CD4-positive, alpha-beta T cell treated with Interleukin-4 for 1 hour (primary cell): Measurements from ENCODE around the gene RINT1.
"Not testable (repeated sequence)": the region's sequence is repeated elsewhere in the genome, so short reads cannot be mapped to it uniquely, and the experiment has no call there.

ENCODE experiments used
- DNase-seq, 2 donors: peaks; one replicate each; pipeline ENCODE4 v3.0.0-alpha.2; 2020 to 2022

RINT1 gene

DNA sequence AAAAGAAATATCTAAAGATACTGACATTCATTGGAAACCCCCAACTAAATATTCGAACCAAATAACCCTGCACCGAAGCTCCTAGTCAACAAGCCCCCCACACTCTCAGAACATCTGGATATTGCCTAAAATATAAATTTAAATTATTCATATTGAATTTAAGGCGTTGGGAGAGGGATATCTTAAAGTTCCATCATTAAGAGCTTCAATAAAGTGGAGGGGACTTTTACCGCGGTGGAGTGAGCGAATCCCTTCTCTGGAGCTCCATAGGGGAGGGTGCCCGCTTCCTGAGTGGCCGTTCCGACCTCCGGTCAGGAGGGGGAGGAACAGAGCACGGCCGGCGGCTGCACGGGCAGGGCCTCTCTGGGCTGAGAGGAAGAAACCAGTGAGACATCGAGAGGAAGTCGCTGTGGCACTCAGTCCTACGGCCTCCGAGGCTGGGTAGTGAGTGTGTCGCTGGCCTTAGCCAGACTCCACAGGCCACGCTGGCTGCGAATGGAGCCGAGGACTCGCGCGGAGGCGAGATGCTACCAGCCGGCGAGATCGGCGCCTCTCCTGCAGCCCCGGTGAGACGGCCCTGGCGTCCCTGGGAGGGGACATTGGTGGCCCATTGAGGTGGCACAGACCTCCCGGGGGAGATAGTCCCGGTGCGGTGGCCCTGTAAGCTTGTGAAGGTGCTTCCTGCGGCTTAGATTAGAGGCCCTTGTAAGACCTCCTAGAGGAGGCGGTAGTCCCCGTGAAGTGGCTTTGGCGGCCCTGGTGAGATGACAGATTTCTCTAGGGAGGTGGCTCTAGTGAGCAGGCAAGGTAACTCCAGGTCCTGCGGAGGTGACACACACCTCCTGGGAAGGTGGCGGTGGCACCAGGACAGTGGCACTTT, at the start of gene RINT1:
TSS of gene RINT1 (plus strand) at position 410 of the 880 bp plus-strand sequence. CDS start at position 525, 115 bp downstream.
- DNase-seq, result peak; percentile 92

DNA sequence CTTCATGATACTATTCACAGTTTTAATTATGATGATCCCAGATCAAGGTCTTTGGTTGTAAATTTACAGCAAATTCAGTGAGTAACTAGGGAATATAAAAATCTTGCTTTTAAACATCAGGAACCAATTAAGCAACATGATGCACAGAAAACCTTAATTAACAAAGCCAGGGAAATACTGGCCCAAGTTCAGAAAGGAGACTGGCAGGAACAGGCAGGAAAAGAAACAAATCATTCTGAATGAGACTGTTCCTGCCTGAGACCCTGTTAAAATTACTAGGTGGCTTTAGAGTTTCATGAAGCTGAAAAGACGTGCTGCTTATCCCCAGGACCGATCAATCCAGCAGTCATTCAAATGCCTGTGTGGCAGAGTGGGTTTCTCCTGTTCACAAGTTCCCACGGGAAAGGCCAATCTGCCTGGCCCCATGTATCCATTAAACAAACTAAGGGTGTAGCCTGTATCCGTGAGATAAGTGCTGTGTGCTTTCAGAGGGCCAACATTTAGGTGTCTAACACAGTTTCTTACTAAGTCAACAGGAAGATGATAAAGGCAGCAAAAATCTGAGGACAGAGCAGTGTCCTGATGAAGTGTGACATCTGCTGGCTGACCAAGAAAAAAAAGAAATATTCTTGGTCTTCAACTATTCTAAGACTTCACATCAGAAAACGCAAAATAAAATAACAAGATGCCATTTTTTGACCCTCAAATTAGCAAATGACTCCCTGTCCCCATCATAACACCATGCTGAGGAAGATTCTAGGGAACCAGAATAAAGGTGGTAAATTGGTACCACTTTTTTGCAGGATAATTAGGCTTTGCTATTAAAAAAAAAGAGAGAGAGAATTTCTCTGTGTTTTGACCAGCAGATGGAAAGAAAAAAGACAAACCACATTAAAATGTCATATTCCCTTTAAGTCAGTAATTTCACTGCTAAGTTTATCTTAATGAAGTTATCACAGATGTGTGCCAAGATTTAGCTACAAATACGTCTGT, 44.1 kb upstream of the RINT1 start:
- DNase-seq, result peak in 1 of 2 donors; percentile 42

DNA sequence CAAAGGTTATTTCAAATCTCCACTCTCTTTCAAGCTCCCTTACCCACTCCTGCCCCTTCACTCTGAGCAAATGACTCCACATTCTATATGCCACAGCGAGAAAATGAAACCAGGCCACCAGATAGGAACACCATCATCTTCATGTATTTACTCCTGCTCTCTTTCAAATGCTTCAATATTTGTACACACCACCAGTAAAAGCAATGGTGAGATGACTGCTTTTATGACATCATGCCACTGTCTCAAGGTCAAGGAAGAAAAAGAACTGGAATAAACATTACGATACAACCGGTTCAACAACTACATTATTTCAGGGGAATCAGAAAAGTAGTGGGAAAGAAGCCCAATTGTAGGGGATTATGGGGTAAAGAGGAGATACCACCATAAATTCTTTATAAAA, 42.6 kb upstream of the RINT1 start:
- DNase-seq, result no peak

DNA sequence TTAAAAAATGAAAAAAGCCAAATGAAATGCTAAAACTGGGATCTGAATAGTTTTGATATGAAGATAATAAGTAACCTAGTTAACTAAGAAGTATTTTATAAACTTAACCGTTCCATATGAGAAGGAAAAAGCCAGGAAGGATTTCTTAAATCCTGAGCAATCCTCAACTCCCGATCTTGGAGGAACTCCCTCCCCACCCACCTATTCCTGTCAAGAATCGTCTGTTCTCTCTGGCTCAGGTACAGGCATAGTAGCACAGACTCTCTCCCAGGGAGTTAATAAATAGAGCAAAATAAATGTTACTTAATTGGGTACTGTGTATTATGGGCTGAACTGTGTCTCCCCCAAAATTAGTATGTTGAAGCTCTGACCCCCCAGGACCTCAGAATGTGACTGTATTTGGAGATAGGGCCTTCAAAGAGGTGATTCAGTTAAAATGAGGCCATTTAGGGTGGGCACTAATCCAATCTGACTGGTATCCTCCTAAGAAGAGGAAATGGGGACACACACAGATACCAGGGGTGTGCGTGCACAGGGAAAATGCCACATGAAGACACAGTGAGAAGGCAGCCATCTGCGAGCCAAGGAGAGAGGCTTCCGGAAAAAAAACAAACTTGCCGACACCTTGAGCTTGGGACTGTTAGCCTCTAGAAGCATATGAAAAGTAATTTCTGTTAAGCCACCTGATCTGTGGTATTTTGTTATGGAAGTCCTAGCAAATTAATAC, 38.6 kb upstream of the RINT1 start:
- DNase-seq, result no peak

DNA sequence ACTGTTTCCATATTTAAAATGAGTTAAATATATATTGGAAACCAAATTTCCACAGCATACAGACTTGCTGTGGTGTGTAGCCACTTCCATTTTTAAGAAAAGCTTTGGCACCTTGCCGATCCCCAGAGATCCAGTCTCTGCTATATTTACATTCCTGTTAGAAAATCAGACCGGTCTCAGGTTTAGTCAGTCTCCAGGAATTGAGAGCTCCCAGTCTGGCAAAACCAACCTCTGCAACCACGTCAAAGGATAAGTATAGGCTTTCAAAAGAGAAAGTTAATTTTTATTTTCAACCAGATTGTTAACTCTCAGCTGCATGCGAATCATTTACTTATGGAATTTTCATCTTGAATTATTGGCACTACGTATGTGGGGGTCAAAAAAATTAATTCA, 38.1 kb upstream of the RINT1 start:
- DNase-seq, result no peak

DNA sequence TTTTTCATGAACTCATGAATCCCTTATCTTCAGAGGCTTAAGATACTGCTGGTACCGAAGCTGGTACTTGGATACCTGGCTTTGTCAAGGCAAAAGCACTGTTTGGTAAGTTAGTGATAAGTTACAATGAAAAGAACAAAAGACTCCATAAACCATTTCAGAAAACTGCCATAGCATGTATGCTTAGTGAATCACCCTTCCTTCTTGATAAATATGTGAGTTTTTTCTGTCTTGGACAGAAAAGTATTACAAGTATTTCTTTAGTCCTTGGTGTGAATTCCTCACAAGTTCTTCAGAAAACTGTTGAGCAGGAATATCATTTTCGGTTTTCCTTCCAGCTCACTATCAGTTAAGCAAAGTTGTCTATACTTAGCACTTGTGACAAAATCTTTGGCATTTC, 35.5 kb upstream of the RINT1 start:
- no peak for DNase-seq

DNA sequence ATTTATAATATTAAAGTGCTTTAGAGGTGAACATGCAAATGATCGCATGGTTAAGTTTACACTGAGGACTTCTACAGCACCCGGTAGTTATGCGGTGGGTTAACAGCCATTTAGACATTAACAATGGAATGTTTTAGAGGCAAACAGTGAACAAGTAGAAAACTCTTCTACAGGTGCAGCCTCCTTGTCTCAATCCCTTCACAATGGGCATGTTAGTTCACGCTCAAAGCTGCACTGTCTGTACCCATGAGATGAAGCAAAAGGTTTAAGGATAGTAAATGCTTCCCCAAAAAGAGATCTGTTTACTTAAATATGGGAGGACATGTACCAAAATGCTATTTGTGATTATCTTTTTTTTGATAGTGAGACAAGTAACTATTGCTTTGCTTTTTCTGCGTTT, 35.0 kb upstream of the RINT1 start:
- no peak for DNase-seq

DNA sequence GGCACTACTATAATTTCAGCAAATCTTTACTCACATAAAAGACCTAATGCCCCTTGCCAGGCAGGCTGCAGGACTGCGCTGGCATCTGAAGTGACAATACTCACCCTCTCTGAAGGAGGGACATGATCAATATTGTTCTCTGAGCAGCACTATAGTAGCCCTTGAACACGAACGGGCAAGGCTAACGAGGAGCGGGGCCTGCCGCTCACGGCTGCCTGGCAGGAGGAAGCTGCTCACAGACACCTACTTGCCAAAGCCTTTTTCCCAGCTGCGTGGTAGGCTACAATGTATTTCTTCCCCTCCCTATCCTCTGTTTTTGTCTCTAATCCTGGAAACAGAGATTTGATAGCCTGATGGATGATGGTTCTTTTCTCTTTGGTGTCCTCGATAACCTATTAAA, 29.8 kb upstream of the RINT1 start:
- DNase-seq, result no peak

DNA sequence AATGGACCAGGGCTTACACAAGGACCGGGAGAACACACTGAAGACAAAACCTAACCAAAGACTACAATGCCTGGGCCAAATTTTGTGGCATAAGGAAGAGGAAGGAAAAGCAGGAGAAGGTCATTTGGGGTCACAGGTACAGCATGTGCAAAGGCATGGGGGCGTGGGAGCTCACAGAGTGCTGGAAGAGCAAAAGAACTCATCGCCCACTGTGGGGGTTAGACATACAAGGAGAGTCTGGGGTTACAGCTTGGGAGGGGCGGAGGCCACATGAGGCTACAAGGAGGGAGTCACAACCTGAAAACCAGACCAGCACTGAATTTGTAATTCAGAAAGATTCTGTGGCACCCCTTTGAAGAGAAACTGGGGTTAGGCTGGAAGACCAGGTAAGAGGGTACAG, 19.6 kb upstream of the RINT1 start:
- DNase-seq, result no peak

DNA sequence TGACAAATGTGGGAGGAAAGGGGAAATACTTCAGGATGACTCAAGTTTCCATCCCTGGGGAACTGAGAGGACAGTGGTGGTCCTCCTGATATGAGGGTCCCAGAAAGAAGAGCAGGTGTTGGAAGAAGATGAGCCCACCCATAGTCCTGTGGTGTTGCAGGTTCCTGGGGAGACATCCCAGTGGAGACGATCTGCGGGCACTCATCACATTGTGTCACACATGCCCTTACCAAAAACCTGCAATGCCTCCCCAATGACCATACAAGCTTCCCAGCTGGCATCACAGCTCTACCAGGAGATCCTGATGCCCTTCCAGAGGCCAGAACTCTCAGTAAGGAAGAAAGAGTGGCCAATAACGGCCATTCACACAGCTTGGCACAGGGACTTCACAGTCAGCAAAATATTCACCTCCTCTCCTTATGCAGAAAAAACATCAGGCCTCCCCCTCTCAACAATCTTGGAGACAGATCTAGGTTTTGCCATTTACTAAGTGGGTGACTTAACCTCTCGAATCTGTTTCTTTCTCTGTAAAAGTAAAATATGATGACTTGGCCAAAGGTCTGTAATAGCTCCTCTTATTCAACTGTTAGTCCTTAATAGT, 19.0 kb upstream of the RINT1 start:
- no peak for DNase-seq

DNA sequence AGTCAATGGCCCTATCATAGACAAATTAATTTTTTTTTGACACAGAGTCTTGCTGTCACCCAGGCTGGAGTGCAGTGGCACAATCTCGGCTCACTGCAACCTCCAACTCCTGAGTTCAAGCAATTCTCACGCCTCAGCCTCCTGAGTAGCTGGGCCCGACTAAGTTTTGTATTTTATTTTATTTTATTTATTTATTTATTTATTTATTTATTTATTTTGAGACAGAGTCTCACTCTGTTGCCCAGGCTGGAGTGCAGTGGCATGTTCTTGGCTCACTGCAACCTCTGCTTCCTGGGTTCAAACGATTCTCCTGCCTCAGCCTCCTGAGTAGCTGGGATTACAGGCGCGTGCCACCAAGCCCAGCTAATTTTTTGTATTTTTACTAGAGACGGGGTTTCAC, 16.4 kb upstream of the RINT1 start:
- not testable (repeated sequence) for DNase-seq

DNA sequence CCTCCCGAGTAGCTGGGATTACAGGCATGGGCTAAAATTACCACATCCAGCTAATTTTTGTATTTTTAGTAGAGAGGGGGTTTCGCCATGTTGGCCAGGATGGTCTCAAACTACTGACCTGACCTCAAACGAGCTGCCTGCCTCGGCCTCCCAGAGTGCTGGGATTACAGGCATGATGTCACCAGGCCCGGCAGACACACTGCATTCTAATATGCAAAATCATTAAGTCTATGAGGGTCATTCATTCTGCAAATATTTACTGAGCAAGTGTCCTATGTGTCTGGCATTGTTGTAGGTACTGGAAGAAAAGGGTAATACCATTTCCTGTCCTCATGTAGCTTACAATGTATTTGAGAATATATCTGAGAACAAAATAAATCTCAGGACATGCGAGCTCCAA, 12.6 kb upstream of the RINT1 start:
- no peak for DNase-seq

DNA sequence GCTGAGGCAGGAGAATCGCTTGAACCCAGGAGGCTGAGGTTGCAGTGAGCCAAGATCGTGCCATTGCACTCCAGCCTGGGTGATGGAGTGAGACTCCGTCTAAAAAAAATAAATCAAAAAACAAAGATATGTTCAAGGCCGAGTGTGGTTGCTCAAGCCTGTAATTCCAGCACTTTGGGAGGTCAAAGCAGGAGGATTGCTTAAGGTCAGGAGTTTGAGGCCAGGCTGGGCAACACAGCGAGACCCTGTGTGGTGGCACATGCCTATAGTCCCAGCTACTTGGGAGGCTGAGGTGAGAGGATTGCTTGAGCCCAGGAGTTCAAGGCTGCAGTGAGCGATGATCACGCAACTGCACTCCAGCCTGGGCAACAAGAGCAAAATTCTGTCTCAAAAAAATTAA, 11.4 kb upstream of the RINT1 start:
- not testable (repeated sequence) for DNase-seq

DNA sequence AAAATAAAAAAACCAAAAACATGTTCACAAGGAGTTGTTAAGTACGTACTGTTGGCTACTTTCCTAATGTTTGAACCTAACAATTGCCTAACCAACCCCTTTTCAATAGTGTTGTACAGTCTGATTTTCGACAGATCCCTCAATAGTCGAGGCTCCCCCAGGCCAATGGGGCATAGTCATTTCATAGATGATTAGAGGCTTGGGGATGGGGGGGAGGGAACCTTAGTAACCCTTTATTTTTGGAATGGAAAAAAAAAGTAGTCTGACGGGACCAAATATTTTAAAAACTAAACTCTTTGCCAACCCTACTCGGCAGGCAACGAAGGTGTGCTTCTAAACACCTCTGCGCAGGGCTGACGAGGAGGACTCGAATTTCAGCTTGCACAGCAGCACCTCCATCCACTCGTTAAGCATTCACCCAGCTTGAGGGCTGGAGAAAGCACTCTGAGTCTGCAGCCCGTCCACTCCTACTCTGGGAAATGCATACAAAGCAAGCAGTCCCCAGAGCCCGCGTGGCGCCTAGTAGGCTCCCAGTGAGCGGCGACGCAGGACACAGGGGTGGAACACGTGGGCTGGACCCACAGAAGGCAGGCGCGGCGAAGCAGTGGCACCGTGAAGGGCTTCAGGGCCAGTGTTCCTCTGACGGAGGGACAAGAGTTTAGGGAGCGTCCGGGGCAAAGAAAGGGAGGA, 10.8 kb upstream of the RINT1 start:
- peak; percentile 27 to 33 for DNase-seq

DNA sequence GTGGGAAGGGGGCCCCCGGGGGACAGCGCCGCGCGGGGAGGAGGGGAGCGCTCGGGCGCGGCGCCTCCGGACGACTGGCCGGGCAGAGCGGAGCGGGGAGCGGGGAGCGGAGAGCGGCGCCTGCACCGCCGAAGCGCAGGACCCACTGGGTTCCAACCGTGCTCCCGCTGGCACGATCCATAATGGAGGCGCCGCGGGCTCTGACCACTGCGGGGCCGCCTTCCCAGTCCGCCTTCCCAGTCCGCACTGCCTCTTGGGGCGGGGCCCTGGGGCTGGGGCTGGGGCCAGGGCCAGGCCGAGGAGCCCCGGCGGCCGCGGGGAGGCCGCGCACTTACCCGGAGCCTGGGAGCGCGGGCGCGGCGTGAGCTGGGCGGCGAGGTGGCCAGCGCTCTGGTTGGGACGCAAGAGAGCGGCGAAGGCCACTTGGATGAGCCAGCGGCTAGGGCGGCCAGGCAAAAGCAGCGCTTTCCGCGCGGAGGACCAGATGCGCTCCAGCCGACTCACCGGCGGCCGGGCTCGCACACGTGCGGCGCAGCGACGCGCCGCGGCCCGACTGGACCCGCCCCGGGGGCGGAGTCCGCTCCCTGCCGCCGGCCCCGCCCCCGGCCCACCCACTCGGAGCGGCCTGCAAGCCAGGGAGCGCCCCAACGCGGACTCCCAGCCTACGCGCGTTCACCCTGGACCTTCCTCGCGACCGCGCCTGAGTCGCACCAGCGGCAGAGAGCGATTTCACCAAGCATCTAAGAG, 10.1 kb upstream of the RINT1 start, which contains the start of gene PUS7:
TSS of gene PUS7 (minus strand) at position 555 of the 747 bp plus-strand sequence. CDS start 13,759 bp downstream, outside the sequence.
- DNase-seq, result peak; percentile 82 to 85

DNA sequence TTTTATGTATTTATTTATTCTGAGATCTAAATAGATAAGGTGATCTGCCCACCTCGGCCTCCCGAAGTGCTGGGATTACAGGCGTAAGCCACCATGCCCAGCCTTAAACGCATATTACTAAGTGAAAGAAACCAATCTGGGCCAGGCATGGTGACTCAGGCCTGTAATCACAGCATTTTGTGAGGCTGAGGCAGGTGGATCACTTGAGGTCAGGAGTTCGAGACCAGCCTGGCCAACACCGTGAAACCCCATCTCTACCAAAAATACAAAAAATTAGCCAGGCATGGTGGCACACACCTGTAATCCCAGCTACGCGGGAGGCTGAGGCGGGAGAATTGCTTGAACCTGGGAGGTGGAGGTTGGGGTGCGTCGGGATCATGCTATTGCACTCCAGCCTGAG, 7.6 kb upstream of the RINT1 start:
- DNase-seq, result not testable (repeated sequence)

DNA sequence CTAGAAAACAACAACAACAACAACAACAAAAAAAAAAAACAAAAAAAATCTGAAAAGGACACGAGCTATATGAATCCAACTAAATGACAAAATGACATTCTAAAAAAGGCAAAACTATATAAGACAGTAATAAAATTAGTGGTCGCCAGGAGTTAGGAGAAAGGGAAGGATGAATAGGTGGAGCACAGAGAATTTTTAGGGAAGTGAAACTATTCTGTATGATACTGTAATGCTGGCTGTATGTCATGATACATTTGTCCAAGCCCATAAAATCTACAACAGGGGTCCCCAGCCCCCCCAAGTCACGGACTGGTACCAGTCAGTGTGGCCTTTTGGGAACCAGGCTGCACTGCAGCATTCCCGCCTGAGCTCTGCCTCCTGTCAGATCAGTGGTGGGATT, 7.2 kb upstream of the RINT1 start:
- DNase-seq, result no peak

DNA sequence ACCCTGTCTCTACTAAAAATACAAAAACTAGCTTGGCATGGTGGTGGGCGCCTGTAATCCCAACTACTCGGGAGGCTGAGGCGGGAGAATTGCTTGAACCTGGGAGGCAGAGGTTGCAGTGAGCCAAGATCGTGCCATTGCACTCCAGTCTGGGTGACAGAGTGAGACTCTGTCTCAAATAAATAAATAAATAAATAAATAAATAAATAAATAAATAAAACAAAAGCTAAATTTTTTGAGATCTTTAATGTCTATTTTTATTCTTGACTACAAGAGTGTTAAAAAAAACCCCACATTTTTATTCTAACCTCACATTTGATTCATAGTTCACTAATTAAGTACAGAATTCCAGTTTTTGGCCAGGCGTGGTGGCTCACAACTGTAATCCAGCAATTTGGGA, 4.3 kb upstream of the RINT1 start:
- not testable (repeated sequence) for DNase-seq

DNA sequence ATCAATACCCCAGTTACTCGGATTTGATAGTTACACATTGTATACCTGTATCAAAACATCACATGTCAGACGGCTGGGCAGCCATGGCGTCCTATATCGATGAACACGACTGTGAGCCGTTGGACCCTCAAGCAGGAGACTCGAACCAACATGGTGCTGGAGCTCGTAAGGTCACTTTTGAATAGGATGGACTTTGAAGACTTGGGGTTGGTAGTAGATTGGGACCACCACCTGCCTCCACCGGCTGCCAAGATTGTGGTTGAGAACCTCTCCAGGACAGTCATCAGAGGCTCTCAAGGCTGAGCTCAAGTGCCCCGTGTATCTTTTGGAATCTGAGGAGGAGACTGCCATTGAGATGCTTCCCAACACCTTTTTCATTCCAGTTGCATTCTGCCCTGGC, 1.9 kb upstream of the RINT1 start:
- DNase-seq, result no peak

DNA sequence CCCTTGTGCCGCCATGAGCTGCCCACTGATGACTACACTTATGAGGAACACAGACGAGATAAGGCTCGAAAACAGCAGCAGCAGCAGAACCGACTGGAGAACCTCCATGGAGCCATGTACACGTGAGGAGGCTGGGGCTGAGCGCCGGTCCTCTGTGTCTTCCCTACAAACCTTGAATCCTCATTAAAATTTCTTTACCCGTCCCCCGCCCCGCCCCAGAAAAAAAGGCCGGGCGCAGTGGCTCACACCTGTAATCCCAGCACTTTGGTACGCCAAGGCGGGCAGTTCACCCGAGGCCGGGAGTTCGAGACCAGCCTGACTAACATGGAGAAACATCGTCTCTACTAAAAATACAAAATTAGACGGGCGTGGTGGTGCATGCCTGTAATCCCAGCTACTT, 1.5 kb upstream of the RINT1 start:
- DNase-seq, result no peak
